Measurements from ENCODE around the gene SLC7A7.
"Not testable (repeated sequence)": the region's sequence is repeated elsewhere in the genome, so short reads cannot be mapped to it uniquely, and the experiment has no call there.

SLC7A7 gene

DNA sequence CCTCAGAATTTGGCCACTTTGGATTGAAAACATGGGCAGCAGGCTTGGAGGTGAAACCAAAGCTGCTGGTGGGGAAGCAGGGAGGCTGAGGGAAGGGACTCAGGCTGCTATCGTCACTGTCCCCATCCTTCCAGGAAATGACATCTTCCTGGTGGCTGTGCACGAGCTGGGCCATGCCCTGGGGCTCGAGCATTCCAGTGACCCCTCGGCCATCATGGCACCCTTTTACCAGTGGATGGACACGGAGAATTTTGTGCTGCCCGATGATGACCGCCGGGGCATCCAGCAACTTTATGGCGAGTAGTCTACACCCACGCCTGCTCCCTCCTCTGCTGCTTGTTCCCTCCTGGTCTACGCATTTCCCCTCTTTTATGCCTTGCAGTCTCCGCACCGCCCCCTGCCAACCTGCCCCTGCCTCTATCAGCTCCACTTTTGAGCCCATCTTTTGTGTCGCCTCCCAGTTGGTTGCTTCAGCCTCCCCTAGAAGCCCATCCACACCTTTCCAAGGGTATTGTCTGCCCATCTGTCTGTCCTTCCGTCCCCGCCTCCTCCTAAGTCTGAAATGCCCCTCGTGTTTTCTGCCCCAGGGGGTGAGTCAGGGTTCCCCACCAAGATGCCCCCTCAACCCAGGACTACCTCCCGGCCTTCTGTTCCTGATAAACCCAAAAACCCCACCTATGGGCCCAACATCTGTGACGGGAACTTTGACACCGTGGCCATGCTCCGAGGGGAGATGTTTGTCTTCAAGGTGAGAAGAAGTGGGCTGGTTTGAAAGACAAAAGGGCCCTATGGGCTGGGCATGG is 28.1 kb upstream of the SLC7A7 start:
- no peak for DNase-seq

DNA sequence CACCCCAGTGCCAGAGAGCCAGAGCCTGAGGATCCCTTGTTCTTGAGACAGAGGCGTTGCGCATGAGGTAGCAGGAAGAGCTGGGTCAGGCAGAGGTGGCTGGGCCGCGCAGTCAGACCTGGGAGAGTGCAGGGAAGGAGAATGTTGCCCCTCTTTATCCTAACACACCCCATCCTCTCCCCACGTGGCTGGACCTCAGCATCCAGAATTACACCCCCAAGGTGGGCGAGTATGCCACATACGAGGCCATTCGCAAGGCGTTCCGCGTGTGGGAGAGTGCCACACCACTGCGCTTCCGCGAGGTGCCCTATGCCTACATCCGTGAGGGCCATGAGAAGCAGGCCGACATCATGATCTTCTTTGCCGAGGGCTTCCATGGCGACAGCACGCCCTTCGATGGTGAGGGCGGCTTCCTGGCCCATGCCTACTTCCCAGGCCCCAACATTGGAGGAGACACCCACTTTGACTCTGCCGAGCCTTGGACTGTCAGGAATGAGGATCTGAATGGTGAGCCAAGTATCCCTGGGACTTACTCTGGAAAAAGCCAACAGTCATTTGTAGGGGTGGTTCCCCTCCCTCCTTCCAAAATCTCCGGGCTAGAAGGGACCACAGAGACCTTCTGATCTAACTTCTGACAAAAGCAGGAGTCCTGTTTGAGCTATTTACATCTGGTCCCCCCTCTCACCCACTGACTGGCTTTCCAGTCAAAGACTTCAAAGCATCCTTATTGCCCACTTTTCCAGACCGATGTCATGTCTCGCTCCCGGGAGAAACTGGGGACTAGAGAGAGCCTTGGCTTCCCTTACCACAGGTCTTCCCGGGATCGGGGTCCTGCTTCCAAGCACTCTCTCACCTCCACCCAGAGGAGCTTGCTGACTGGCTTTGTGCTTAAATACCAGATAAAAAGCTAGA is 27.2 kb upstream of the SLC7A7 start:
- no peak for DNase-seq

- no peak for DNase-seq
Observed at GRCh38 chr14:22841769-22842168, 26.5 kb upstream of the SLC7A7 start.

DNA sequence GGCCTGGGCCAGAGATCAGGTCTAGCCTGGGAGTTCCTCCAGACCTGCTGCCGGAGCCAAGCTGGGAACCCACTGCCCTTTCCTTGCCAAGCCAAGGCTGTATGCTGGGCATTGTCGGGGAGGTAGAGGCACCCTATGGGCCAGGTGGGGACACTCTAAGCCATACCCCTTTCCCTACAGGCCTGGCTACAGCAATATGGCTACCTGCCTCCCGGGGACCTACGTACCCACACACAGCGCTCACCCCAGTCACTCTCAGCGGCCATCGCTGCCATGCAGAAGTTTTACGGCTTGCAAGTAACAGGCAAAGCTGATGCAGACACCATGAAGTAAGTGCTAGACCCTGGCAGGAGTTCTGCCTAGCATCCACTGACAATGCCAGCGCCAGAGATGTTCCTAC is 26.1 kb upstream of the SLC7A7 start:
- DNase-seq = no peak

DNA sequence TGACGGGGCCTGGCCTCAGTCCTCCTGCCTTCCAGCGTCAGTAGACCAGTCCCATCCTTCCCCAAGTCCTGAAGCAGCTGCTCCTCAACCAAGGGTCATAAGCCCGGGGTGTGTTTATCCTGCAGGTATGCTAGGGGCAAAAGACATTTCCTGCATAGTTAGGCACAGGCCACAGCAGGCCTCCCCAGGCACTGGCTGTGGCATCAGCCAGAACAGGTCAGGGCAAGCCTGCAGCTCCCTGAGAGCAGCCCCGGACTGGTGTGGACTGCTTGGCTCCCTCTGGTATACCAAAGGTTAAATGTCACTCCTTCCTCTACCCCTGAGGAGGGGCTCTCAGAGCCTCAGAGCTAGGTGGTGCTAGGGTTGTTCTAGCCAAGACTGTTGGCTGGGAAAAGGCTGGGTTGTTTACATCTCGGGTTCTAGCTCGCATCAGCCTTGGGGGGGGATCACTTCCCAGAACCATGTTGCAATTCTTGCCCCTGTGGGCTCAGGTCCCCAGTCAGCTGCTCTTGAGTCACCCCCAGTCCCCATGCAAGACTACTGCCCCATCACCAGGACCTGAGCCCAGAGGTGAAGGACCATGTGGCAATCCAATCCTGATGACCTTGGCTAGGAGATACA is 24.0 kb upstream of the SLC7A7 start:
- no peak for DNase-seq

GRCh38 chr14:22838631-22839041 is 23.4 kb upstream of the SLC7A7 start:
- DNase-seq = no peak

GRCh38 chr14:22837750-22838538 is 22.7 kb upstream of the SLC7A7 start:
- no peak for DNase-seq

DNA sequence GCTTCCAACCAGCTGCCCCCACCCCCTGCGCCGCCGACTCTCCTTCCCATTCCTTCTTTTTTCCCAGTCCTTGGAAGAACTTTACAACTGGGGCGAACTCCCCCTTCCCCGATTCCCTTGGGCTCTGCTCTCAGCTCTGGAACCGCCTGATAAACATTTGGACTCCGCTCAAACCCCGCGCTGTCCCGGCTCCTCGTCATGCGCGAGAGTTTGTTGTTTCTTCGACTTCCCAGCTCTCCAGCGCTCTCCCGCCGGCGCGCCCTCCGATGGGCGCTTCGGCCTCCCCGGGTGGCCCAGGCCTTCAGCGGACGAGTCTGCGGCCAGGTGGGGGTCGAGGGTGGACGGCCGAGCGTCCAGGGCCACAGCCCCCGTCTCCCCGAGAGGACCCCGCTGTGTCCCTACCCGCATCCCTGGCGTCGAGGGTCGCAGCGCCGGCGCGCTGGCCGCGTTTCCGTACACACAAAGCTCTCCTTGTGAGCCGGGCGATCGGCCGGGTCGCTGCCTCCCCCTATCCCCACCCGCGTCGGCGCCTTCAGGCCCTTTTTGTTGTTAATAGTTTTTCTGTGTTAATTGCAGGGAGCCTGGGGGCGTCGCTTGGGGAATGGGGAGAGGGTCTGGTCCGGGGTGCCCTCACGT is 22.0 kb upstream of the SLC7A7 start:
- DNase-seq = no peak

- peak; percentile 36 for DNase-seq
Observed at GRCh38 chr14:22836301-22837113, 21.3 kb upstream of the SLC7A7 start, which contains the start of gene MMP14. MMP14 (plus strand) TSS chr14:22836585; CDS start chr14:22836818, 233 bp downstream.

DNA sequence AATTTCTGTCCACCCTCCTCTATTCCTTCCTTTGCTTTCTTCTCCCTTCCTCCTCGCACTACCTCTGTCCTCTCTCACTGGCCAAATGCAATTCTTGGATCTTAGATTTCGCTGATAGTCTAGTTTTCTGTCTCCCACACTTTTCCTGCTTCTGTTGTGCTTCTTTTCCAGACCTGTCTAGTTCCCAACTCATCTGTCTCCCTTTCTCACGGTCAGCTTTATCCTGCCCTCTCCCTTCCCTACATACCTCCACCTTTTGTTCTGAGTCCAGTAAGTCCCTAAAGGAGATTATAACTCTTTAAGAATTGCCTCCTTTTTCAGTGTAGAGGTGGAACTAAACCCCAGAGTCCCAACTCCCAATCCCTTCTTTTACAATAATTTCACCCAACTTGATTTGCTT is 20.3 kb upstream of the SLC7A7 start:
- DNase-seq = no peak

GRCh38 chr14:22830443-22831010 is 15.3 kb upstream of the SLC7A7 start:
- no peak for DNase-seq

DNA sequence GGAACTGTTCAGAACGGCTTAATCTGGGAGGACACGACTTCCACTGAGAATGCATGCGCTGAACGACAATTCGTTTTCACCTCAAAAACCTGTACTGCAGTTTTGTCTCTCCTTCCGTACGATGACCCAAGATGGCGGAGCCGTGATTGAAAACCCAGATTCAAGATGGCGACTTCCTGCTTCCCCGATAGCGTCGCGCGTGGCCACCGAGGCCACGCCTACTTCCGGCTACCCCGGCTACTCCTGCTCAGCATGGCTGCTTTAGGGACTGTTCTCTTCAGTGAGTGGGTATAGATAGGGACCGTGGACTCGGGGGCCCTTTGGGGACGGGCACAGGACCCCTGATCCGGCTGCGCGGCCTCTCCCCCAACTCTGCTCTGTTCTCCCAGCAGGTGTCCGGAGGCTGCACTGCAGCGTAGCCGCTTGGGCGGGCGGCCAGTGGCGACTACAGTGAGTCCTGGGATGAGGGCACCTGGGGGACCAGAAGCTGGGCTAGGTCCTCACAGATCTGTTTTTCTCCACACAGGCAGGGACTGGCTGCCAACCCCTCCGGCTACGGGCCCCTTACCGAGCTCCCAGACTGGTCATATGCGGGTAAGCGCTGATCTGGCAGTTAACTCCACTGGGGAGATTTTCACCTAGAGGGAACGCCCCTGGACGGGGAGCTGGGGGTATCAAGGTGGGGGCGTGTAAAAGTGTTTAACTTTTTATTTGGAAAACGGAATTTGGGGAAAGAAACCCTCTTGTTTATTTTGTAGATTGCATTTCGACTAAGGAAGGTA is 14.6 kb upstream of the SLC7A7 start, which contains the start of gene MRPL52:
MRPL52 (plus strand) TSS at position 227 of the 782 bp plus-strand sequence; CDS start at position 253, 26 bp downstream.
- peak; percentile 100 for DNase-seq

DNA sequence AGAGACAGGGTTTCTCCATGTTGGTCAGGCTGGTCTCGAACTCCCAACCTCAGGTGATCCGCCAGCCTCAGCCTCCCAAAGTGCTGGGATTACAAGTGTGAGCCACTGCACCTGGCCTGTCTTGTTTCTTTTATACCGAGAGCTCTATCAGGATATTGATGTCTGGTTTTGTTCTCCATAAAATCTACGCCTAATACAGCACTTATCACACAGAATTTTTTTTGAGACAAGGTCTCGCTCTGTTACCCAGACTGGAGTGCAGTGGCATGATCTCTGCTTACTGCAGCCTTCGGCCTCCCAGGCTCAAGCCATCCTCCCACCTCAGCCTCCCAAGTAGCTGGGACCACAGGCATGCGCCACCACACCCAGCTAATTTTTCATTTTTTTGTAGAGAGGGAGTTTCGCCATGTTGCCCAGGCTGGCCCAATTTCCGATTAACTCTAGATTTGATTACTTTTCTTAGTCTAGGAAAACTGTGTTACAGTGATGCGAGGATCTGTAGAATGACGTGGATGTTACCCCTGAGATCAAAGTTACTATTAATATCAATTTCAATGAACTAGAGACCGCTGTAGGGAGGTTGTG is 13.9 kb upstream of the SLC7A7 start:
- not testable (repeated sequence) for DNase-seq

DNA sequence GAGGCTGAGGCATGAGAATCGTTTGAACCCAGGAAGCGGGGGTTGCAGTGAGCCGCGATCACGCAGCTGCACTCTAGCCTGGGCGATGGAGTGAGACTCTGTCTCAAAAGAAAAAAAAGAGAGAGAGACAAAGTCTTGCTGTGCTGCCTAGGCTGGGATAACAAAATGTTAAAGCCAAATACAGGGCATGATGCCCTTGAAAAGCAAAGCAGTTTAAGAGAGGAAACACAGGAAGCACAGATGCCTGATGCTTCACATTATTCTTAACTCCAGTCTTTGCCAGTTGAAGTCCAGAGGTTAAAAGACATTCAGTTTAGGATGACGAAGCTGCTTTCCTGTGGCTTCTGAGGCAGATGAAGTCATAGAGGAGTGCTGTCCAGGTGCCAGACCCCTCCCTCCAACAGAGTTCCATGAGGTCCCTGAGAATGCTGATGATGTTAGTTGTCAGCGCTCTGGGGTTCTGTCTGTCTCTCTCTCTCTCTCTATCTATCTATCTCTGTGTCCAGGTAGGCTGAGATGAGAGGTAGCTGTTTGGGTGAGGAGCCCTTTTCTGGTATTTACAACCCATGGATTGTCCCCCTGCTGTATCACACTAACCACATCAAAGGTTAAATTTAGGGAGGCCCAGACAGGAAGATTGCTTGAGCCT is 9.6 kb upstream of the SLC7A7 start:
- DNase-seq = no peak

GRCh38 chr14:22822571-22823098 is 7.4 kb upstream of the SLC7A7 start:
- no peak for DNase-seq

DNA sequence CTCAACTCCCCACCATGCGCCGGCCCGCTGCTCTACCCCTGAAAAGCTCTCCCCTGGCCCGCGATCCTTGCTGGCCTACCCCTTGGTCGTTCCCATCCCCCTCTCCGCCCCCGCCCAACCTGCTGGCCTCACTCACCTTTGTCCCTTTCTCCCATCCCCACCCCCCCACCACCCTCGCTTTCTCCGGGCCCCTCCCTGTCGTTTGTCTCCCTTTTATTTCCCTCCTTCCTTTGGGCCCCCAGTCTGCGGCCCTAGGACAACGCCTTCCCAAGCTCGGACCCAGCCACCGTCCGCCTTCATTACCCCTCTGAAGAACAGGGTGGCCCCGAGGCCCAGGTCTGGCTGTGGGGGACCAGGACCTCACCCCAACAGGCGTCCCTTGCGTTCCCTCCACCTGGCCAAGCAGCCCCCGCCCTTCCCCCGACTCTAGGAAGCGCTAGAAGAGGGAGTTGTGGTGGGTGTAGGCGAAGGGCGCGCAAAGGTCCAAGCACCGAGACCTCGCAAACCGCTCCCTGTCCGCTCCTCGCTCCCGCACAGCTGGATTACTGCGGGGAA is 6.9 kb upstream of the SLC7A7 start:
- DNase-seq = no peak

DNA sequence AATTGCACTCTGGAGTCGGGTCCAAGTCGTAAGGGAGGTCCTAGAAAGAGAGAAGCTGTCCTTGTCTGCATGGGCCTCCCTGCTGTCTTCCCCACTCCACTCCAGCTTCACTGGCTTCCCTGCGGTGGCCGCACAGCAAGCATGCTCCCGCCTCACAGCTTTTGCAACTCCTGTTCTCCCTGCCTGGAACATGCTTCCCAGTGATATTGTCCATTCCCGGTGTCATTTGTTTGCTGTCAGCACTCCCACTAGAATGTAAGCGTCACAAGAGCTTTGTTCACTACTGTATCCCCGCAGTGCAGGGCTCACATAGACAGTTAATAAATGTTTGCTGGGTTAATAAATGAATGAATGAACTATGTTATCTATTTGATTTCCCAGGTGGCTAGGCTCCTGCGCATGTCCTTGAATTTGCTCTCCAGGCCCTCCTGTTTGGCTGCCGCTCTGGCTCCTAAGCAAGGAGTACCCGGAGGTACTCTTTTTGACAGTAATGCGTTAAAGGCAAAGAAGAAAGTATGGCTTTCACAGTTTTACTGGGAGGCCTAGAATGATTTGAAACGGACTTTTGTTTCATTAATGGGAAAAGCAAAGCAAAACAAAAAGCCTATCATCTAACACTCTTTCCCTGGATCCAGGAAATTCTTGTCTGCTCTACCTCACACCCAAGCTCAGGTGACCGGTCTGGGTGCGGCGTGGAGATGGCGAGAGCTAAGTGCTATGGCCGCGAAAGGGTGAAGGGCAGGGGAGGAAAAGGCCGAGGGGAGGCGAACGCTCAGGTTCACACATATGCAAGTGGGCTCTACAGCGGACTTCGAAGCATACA is 6.2 kb upstream of the SLC7A7 start:
- DNase-seq = no peak
